Measurements from ENCODE around the gene CD27. TPM values are rescaled to one million over a fixed set of nuclear protein-coding genes. Genes with fewer than 3 reads are reported as not detected.
A peak's percentile ranks its signal among the peaks of the same experiment; 100 is the strongest.

Gene CD27
- total RNA-seq, 4 donors from 2014 or later: 0.16 to 0.89 TPM; not detected in 2

DNA sequence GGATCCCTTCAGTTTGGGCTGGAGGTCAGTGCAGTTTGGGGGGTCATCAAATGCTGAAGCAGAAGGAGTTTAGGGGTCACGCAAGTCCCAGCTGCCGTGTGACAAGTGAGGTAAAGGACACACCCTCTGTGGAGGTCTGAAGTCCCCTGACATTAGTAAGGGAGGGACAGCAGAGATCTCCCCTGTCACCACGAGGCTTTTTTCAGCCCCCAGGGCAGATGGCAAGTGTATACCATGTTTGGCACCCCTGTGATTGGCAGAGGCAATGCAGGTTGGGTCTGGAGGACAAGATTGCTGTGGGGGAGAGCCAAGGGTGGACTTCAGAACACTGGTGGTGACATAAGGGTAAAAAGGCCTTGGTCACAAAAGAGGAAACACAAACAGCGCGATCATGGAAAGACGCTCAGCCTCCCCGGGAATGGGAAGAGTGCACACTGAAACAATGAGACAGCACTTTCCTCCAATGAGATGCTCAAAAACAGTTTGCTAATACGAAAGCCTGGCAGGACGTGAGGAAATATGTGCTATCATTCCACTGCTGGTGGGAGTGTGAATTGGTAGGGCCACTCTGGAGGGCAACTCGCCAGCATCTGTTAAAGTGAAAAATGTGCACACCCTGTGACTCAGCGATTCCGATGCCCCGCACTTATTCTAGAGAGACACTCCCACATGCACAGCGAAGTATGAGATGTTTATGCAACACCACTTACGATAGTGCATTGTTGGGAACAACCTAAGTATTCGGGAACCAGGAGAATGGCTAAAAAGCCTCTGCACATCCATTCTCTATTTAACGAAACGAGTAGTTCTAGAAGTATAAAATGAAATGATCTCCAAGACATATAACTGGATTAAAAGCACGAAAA lies 14.4 kb upstream of the CD27 start:
- WGBS, 2 donors: 20 to 21% methylated on average over 19 of the region's 19 CpGs
- H3K4me3 ChIP-seq (ENCODE audit: low read depth, poor library complexity, severe bottlenecking): no peak overlapping the region
- no peak for TF ChIP-seq POLR2A (IDR thresholded peaks at IDR 0.05)
- peak; percentile 91 to 97 for DNase-seq (ENCODE audit: low spot score in 2 of 2)
- intact Hi-C loops (cut with DNase I; ENCODE audit: low total_unique reads): no loop called here

DNA sequence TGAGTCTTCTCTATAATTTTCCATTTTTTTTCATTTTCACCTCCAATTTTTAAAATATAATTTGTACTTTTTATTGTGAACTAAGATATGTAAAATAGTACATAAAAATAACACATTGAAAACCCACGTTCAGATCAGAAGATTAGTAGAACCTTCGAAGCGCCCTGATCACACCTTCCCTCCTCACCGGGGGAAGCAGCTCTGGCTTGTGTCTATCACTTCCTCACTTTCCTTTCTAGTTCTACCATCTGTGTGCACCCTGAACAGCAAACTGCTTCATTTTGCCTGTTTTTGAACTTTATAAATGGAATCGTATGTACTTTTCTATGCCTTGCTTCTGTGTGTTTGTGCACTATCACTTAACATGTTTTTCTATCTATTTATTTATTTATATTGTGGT lies 11.8 kb upstream of the CD27 start:
- 87 to 89% methylated on average over 5 of the region's 5 CpGs for WGBS, 2 donors
- no peak for DNase-seq (ENCODE audit: low spot score in 2 of 2)
- intact Hi-C loops (cut with DNase I; ENCODE audit: low total_unique reads): no loop called here
- TF ChIP-seq POLR2A (IDR thresholded peaks at IDR 0.05): no peak
- TF ChIP-seq, protein P1, sequence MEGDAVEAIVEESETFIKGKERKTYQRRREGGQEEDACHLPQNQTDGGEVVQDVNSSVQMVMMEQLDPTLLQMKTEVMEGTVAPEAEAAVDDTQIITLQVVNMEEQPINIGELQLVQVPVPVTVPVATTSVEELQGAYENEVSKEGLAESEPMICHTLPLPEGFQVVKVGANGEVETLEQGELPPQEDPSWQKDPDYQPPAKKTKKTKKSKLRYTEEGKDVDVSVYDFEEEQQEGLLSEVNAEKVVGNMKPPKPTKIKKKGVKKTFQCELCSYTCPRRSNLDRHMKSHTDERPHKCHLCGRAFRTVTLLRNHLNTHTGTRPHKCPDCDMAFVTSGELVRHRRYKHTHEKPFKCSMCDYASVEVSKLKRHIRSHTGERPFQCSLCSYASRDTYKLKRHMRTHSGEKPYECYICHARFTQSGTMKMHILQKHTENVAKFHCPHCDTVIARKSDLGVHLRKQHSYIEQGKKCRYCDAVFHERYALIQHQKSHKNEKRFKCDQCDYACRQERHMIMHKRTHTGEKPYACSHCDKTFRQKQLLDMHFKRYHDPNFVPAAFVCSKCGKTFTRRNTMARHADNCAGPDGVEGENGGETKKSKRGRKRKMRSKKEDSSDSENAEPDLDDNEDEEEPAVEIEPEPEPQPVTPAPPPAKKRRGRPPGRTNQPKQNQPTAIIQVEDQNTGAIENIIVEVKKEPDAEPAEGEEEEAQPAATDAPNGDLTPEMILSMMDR (IDR thresholded peaks at IDR 0.05): no peak
- H3K4me3 ChIP-seq (ENCODE audit: low read depth, poor library complexity, severe bottlenecking): no peak overlapping the region

DNA sequence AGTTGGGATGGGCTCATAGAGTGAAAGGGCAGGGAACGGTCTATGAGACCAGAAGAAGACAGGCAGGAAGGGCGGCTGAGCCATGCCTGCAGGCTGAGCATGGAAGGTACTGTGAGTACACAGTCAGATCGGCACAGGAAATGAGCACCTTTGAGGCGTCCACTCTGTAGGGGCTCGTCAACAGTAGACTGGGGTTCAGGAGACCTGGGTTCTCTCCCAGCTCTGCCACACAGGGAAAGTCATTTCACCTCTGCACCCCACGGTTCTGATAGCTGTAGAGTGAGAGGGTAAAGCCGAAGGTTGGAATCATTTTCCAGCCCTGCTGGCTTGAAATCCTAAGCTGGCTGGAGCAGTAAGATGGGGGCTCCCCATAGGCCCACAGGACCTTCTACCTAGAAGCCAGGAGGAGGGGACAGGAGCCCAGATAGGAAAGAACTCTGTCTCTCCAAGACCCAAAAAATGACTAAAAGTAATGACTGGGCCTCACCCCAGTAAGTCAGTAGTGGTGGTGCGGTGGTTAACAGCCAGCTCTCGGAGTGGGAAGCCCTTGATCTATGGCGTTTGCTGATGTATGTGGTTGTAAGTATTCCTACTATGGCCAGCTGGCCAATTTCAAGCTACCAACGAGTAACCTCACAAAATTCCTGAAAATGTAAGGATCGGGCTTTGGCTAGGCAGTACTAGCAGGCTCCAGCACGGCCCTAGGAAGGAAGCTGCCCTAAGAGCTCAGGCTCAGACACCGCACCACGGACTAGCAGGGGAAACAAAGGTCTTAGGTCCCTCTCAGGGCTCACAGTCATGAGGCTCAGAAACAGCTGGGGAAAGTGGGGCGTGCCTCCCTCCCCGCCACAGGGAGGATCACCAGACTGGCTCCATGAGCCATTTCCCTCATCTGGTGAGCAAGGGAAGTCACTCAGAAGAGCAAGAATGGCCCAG lies 10.3 kb upstream of the CD27 start:
- TF ChIP-seq POLR2A (IDR thresholded peaks at IDR 0.05): no peak
- TF ChIP-seq, protein P1 (IDR thresholded peaks at IDR 0.05): no peak
- peak in 1 of 2 donors; percentile 63 for DNase-seq (ENCODE audit: low spot score in 2 of 2)
- 84 to 87% methylated on average over 17 of the region's 17 CpGs for WGBS, 2 donors
- intact Hi-C loops (cut with DNase I; ENCODE audit: low total_unique reads): no loop called here
- no peak overlapping the region for H3K4me3 ChIP-seq (ENCODE audit: low read depth, poor library complexity, severe bottlenecking)

DNA sequence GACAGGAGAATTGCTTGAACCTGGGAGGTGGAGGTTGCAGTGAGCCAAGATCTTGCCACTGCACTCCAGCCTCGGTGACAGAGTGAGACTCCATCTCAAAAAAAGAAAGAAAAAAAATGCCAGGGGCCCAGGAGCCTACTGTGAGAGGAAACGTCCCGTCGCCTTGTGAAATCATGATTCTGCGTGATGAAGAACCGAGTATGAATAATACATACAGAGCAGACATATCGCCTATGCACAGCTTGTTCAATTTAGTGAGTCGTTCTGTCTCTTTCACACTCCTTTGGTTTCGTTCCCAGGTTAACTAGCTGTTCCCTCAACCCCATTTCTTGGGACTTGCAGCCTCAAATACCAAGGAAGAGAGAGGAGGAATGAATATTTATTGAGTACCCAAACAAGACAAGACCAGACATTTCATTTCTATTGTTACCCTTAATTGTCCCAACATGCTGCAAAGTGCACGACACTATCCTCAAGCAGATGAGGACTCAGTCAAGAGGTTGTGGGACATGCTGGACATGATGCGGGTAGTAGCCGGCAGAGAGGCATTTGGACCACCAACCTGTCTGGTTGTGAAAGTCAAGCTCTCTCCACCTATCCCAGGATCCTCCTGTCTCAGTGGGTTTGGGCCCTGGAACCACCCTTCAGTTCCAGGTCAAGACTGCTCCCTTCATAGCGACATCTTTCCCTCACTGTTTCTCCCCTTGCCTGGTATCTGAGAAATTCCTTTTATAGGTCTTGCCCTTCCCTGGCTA lies 8.6 kb upstream of the CD27 start:
- TF ChIP-seq, protein P1 (IDR thresholded peaks at IDR 0.05): no peak
- TF ChIP-seq POLR2A (IDR thresholded peaks at IDR 0.05): no peak

DNA sequence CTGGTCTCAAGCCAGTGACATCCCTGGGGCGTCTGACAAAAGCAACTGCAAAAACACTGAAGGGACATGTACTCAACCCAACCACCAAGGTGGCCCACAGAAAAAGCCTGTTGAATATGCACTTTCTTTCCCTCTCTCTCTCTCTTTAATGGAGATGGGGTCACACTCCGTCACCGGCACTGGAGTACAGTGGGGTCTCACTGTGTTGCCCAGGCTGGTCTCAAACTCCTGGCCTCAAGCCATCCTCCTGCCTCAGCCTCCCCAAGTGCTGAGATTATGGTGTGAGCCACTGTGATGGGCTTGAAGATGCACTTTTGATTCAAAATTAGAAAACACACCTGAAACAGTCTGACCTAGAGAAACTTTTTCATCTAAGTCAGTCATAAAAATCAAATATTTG lies 7.2 kb upstream of the CD27 start:
- WGBS, 2 donors: 84 to 88% methylated on average over 3 of the region's 3 CpGs
- no peak overlapping the region for H3K4me3 ChIP-seq (ENCODE audit: low read depth, poor library complexity, severe bottlenecking)
- intact Hi-C loops (cut with DNase I; ENCODE audit: low total_unique reads): no loop called here
- DNase-seq (ENCODE audit: low spot score in 2 of 2): no peak
- TF ChIP-seq, protein P1 (IDR thresholded peaks at IDR 0.05): no peak
- TF ChIP-seq POLR2A (IDR thresholded peaks at IDR 0.05): no peak

More for the DNA sequence above, 8.6 kb upstream of the CD27 start:
- peak in 1 of 2 donors; percentile 32 for DNase-seq (ENCODE audit: low spot score in 2 of 2)
- intact Hi-C loops (cut with DNase I; ENCODE audit: low total_unique reads): no loop called here
- 88 to 93% methylated on average over 13 of the region's 13 CpGs for WGBS, 2 donors
- H3K4me3 ChIP-seq (ENCODE audit: low read depth, poor library complexity, severe bottlenecking): no peak overlapping the region

Measured in lower leg skin (tissue), 4 donors.